WTC11 (cell line): ENCODE data around the gene GPR132. TPM values are rescaled to one million over a fixed set of nuclear protein-coding genes. Genes with fewer than 3 reads are reported as not detected.
A peak's percentile ranks its signal among the peaks of the same experiment; 100 is the strongest.
"Not testable (repeated sequence)": the region's sequence is repeated elsewhere in the genome, so short reads cannot be mapped to it uniquely, and the experiment has no call there.

Source experiments
- ATAC-seq: fragments of 200-7000 bp; cut with Tn5 transposase; 2 replicates; pipeline ENCODE4 v1.10.0; 2021; ENCODE audit warnings: mild to moderate bottlenecking, moderate library complexity
- CTCF ChIA-PET: fragments of 300-600 bp; sonication (Branson Sonifier 250); formaldehyde crosslinking; loops from one replicate; lab custom pipeline; 2021; ENCODE audit warnings: antibody characterized with exemption; lab: Charles Lee
- POLR2A ChIA-PET: fragments of 350-600 bp; sonication (Branson Sonifier 250); formaldehyde crosslinking; loops from one replicate; lab custom pipeline; 2021; ENCODE audit warnings: antibody characterized with exemption; lab: Charles Lee
- DNase-seq: peaks from one replicate; pipeline ENCODE4 v3.0.0; 2021; ENCODE audit warnings: low spot score
- H3K27ac Mint-ChIP-seq: 2 replicates; pipeline ENCODE4 v1.8.0; 2021; ENCODE audit warnings: mixed read lengths
- H3K27me3 Mint-ChIP-seq: 2 replicates; pipeline ENCODE4 v1.8.0; 2021; ENCODE audit warnings: low read depth, mild to moderate bottlenecking, moderate library complexity, mixed read lengths
- H3K36me3 Mint-ChIP-seq: 2 replicates; pipeline ENCODE4 v1.8.0; 2021; ENCODE audit warnings: mixed read lengths
- H3K4me1 Mint-ChIP-seq: 2 replicates; pipeline ENCODE4 v1.8.0; 2022; ENCODE audit warnings: mixed read lengths
- H3K4me3 Mint-ChIP-seq: 2 replicates; pipeline ENCODE4 v1.8.0; 2021; ENCODE audit warnings: mild to moderate bottlenecking, moderate library complexity, mixed read lengths
- H3K9me3 Mint-ChIP-seq: 2 replicates; pipeline ENCODE4 v1.8.0; 2021; ENCODE audit warnings: mixed read lengths
- CREB1 ChIP-seq: sonication (generic); formaldehyde crosslinking; IDR thresholded peaks from 2 replicates; pipeline ENCODE4 v1.8.0; 2023; ENCODE audit warnings: mild to moderate bottlenecking, missing genetic modification reagents
- EMX1 ChIP-seq: fragments of 250-450 bp; sonication (Bioruptor Pico); IDR thresholded peaks from 2 replicates; pipeline ENCODE4 v1.8.0; 2021; ENCODE audit warnings: mild to moderate bottlenecking
- ESRRA ChIP-seq: sonication (generic); formaldehyde crosslinking; IDR thresholded peaks from 2 replicates; pipeline ENCODE4 v1.8.1; 2022; ENCODE audit warnings: mild to moderate bottlenecking, missing genetic modification reagents, borderline replicate concordance
- FOXK1 ChIP-seq: sonication (generic); formaldehyde crosslinking; IDR thresholded peaks from 2 replicates; pipeline ENCODE4 v1.8.0; 2022; ENCODE audit warnings: mild to moderate bottlenecking, moderate library complexity, missing genetic modification reagents
- IRF2 ChIP-seq: sonication (generic); formaldehyde crosslinking; IDR thresholded peaks from 2 replicates; pipeline ENCODE4 v1.8.0; 2022; ENCODE audit warnings: low read depth, missing genetic modification reagents, borderline replicate concordance
- MYBL2 ChIP-seq: sonication (generic); formaldehyde crosslinking; IDR thresholded peaks from 2 replicates; pipeline ENCODE4 v1.8.1; 2023; ENCODE audit warnings: mild to moderate bottlenecking, moderate library complexity, missing genetic modification reagents
- NR1H2 ChIP-seq: sonication (generic); formaldehyde crosslinking; IDR thresholded peaks from 2 replicates; pipeline ENCODE4 v1.9.0; 2021; ENCODE audit warnings: mild to moderate bottlenecking, moderate library complexity, missing genetic modification reagents
- NR2C2 ChIP-seq: sonication (generic); formaldehyde crosslinking; IDR thresholded peaks from 2 replicates; pipeline ENCODE4 v1.8.0; 2022; ENCODE audit warnings: mild to moderate bottlenecking, missing genetic modification reagents
- PRRX2 ChIP-seq: fragments of 250-450 bp; sonication (Bioruptor Pico); IDR thresholded peaks from 2 replicates; pipeline ENCODE4 v1.8.0; 2021; ENCODE audit warnings: mild to moderate bottlenecking
- SMAD3 ChIP-seq: sonication (generic); formaldehyde crosslinking; IDR thresholded peaks from 2 replicates; pipeline ENCODE4 v1.8.0; 2022; ENCODE audit warnings: missing genetic modification reagents, mild to moderate bottlenecking, borderline replicate concordance
- TEAD1 ChIP-seq: sonication (generic); formaldehyde crosslinking; IDR thresholded peaks from 2 replicates; pipeline ENCODE4 v1.8.0; 2022; ENCODE audit warnings: mild to moderate bottlenecking, missing genetic modification reagents
- TEAD4 ChIP-seq: sonication (generic); formaldehyde crosslinking; IDR thresholded peaks from 2 replicates; pipeline ENCODE4 v1.8.0; 2022; ENCODE audit warnings: mild to moderate bottlenecking, missing genetic modification reagents
- ZBTB21 ChIP-seq: sonication (generic); formaldehyde crosslinking; IDR thresholded peaks from 2 replicates; pipeline ENCODE4 v1.8.1; 2023; ENCODE audit warnings: mild to moderate bottlenecking, missing genetic modification reagents, borderline replicate concordance
- total RNA-seq: library from RNA; stranded (reverse); gene quantifications from 3 replicates; pipeline ENCODE4 v1.2.3, GENCODE V29; 2021
- TF ChIP-seq, protein P1 (sequence below): sonication (generic); formaldehyde crosslinking; IDR thresholded peaks from 2 replicates; pipeline ENCODE4 v1.8.1; 2023; ENCODE audit warnings: mild to moderate bottlenecking, missing genetic modification reagents, borderline replicate concordance
- TF ChIP-seq, protein P2 (sequence below): sonication (generic); formaldehyde crosslinking; conservative IDR thresholded peaks from 2 replicates; pipeline ENCODE4 v1.8.1; 2022; ENCODE audit warnings: mild to moderate bottlenecking, missing genetic modification reagents
- TF ChIP-seq, protein P3 (sequence below): sonication (generic); formaldehyde crosslinking; IDR thresholded peaks from 2 replicates; pipeline ENCODE4 v1.8.1; 2023; ENCODE audit warnings: mild to moderate bottlenecking, missing genetic modification reagents, moderate library complexity
- TF ChIP-seq, protein P4 (sequence below): sonication (generic); formaldehyde crosslinking; IDR thresholded peaks from 2 replicates; pipeline ENCODE4 v1.8.0; 2022; ENCODE audit warnings: mild to moderate bottlenecking, missing genetic modification reagents
- TF ChIP-seq, protein P5 (sequence below): sonication (generic); formaldehyde crosslinking; IDR thresholded peaks from 2 replicates; pipeline ENCODE4 v1.8.0; 2022; ENCODE audit warnings: missing genetic modification reagents

The GPR132 gene
- total RNA-seq, 1 experiment from 2014 or later = 0.13 TPM

GRCh38 chr14:105064721-105065143 is 498 bp downstream of the GPR132 start:
- DNase-seq = no peak
- Mint-ChIP-seq H3K9me3 (no peaks in the 10 kb centered on the region), H3K27ac (no peak overlapping the region), H3K4me1 (no peaks in the 10 kb centered on the region), H3K36me3 (no peaks in the 10 kb centered on the region), H3K27me3 (no peaks in the 10 kb centered on the region), H3K4me3 (no peak overlapping the region)
- TF ChIP-seq FOXK1 (CRISPR knock-in tag) (no peak), MYBL2 (no peak), ESRRA (CRISPR knock-in tag) (no peak)
- TF ChIP-seq, protein P1, sequence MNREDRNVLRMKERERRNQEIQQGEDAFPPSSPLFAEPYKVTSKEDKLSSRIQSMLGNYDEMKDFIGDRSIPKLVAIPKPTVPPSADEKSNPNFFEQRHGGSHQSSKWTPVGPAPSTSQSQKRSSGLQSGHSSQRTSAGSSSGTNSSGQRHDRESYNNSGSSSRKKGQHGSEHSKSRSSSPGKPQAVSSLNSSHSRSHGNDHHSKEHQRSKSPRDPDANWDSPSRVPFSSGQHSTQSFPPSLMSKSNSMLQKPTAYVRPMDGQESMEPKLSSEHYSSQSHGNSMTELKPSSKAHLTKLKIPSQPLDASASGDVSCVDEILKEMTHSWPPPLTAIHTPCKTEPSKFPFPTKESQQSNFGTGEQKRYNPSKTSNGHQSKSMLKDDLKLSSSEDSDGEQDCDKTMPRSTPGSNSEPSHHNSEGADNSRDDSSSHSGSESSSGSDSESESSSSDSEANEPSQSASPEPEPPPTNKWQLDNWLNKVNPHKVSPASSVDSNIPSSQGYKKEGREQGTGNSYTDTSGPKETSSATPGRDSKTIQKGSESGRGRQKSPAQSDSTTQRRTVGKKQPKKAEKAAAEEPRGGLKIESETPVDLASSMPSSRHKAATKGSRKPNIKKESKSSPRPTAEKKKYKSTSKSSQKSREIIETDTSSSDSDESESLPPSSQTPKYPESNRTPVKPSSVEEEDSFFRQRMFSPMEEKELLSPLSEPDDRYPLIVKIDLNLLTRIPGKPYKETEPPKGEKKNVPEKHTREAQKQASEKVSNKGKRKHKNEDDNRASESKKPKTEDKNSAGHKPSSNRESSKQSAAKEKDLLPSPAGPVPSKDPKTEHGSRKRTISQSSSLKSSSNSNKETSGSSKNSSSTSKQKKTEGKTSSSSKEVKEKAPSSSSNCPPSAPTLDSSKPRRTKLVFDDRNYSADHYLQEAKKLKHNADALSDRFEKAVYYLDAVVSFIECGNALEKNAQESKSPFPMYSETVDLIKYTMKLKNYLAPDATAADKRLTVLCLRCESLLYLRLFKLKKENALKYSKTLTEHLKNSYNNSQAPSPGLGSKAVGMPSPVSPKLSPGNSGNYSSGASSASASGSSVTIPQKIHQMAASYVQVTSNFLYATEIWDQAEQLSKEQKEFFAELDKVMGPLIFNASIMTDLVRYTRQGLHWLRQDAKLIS (CRISPR knock-in tag) = no peak
- TF ChIP-seq, protein P2, sequence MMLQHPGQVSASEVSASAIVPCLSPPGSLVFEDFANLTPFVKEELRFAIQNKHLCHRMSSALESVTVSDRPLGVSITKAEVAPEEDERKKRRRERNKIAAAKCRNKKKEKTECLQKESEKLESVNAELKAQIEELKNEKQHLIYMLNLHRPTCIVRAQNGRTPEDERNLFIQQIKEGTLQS (CRISPR knock-in tag) = no peak
- TF ChIP-seq, protein P3, sequence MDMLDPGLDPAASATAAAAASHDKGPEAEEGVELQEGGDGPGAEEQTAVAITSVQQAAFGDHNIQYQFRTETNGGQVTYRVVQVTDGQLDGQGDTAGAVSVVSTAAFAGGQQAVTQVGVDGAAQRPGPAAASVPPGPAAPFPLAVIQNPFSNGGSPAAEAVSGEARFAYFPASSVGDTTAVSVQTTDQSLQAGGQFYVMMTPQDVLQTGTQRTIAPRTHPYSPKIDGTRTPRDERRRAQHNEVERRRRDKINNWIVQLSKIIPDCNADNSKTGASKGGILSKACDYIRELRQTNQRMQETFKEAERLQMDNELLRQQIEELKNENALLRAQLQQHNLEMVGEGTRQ = peak; percentile 33; the same call in 1 of the 2 replicates
- POLR2A ChIA-PET = no interaction called here
- ATAC-seq = peak; percentile 40
- CTCF ChIA-PET = interaction anchor here (0.6 to 2.0 kb wide), 3 partner anchors 18 to 26 kb away, joined by 3 to 9 read pairs (median 8); no protein-coding TSS in a partner anchor

- CTCF ChIA-PET = interaction anchor here (0.6 to 1.9 kb wide), 2 partner anchors 18 to 23 kb away, joined by 3 to 8 read pairs; no protein-coding TSS in a partner anchor
- H3K36me3 Mint-ChIP-seq = no peaks in the 10 kb centered on the region
- H3K4me1 Mint-ChIP-seq = 0 out of 2 replicates have a peak, but pooled peaks cover 3% of the 10 kb centered on the region
- ATAC-seq (no peak), DNase-seq (no peak)
- POLR2A ChIA-PET = no interaction called here
- no peaks in the 10 kb centered on the region for H3K9me3 Mint-ChIP-seq
- TF ChIP-seq, protein P4, sequence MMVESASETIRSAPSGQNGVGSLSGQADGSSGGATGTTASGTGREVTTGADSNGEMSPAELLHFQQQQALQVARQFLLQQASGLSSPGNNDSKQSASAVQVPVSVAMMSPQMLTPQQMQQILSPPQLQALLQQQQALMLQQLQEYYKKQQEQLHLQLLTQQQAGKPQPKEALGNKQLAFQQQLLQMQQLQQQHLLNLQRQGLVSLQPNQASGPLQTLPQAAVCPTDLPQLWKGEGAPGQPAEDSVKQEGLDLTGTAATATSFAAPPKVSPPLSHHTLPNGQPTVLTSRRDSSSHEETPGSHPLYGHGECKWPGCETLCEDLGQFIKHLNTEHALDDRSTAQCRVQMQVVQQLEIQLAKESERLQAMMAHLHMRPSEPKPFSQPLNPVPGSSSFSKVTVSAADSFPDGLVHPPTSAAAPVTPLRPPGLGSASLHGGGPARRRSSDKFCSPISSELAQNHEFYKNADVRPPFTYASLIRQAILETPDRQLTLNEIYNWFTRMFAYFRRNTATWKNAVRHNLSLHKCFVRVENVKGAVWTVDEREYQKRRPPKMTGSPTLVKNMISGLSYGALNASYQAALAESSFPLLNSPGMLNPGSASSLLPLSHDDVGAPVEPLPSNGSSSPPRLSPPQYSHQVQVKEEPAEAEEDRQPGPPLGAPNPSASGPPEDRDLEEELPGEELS (CRISPR knock-in tag) = no peak
- TF ChIP-seq TEAD1 = no peak
- TF ChIP-seq PRRX2 (CRISPR knock-in tag) = no peak
- no peak overlapping the region for H3K27ac Mint-ChIP-seq
- no peaks in the 10 kb centered on the region for H3K27me3 Mint-ChIP-seq
- no peak overlapping the region for H3K4me3 Mint-ChIP-seq
Measured at GRCh38 chr14:105064001-105064400, 1.2 kb downstream of the GPR132 start.

DNA sequence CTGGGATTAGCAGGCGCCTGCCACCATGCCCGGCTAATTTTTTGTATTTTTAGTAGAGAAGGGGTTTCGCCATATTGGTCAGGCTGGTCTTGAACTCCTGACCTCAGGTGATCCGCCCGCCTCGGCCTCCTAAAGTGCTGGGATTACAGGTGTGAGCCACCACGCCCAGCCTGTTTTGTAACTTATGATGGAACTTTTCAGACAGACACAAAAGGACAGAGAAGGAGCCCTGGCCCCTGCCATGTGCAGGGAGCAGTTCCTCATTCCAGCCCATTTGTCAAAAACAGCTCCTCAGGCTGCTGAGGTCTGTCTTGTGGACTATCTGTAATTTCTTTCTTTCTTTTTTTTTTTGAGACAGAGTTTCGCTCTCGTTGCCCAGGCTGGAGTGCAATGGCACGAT is 1.7 kb downstream of the GPR132 start:
- H3K4me3 Mint-ChIP-seq, H3K36me3 Mint-ChIP-seq, POLR2A ChIA-PET, CTCF ChIA-PET, H3K4me1 Mint-ChIP-seq, H3K27me3 Mint-ChIP-seq, H3K9me3 Mint-ChIP-seq, DNase-seq, H3K27ac Mint-ChIP-seq, ATAC-seq: not testable (repeated sequence)

DNA sequence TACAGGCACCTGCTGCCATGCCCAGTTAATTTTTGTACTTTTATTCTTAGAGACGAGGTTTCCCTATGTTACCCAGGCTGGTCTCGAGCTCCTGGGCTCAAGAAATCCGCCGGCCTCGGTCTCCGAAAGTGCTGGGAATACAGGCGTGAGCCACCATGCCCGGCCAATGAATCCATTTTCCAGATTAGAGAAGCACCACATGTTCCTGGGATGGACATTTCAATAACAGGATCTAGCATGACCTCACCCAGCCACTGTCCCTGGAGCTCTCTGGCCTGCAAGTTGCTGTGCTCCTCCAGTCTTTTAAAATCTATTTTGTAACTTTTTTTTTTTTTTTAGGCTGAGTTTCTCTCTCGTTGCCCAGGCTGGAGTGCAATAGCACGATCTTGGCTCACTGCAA is 2.2 kb downstream of the GPR132 start:
- H3K9me3 Mint-ChIP-seq = no peaks in the 10 kb centered on the region
- POLR2A ChIA-PET = no interaction called here
- no peak overlapping the region for H3K27ac Mint-ChIP-seq
- CTCF ChIA-PET = interaction anchor here (1.4 to 2.1 kb wide), 2 partner anchors 17 to 138 kb away, joined by 3 to 5 read pairs; no protein-coding TSS in a partner anchor
- no peaks in the 10 kb centered on the region for H3K27me3 Mint-ChIP-seq
- DNase-seq (no peak), ATAC-seq (no peak)
- no peaks in the 10 kb centered on the region for H3K36me3 Mint-ChIP-seq
- H3K4me3 Mint-ChIP-seq = no peak overlapping the region
- 0 out of 2 replicates have a peak, but pooled peaks cover 3% of the 10 kb centered on the region for H3K4me1 Mint-ChIP-seq
- TF ChIP-seq, protein P5, sequence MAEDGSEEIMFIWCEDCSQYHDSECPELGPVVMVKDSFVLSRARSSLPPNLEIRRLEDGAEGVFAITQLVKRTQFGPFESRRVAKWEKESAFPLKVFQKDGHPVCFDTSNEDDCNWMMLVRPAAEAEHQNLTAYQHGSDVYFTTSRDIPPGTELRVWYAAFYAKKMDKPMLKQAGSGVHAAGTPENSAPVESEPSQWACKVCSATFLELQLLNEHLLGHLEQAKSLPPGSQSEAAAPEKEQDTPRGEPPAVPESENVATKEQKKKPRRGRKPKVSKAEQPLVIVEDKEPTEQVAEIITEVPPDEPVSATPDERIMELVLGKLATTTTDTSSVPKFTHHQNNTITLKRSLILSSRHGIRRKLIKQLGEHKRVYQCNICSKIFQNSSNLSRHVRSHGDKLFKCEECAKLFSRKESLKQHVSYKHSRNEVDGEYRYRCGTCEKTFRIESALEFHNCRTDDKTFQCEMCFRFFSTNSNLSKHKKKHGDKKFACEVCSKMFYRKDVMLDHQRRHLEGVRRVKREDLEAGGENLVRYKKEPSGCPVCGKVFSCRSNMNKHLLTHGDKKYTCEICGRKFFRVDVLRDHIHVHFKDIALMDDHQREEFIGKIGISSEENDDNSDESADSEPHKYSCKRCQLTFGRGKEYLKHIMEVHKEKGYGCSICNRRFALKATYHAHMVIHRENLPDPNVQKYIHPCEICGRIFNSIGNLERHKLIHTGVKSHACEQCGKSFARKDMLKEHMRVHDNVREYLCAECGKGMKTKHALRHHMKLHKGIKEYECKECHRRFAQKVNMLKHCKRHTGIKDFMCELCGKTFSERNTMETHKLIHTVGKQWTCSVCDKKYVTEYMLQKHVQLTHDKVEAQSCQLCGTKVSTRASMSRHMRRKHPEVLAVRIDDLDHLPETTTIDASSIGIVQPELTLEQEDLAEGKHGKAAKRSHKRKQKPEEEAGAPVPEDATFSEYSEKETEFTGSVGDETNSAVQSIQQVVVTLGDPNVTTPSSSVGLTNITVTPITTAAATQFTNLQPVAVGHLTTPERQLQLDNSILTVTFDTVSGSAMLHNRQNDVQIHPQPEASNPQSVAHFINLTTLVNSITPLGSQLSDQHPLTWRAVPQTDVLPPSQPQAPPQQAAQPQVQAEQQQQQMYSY = no peak
- TF ChIP-seq PRRX2 (CRISPR knock-in tag) (no peak), TEAD4 (CRISPR knock-in tag) (no peak), CREB1 (no peak), NR1H2 (CRISPR knock-in tag) (no peak), SMAD3 (CRISPR knock-in tag) (no peak), IRF2 (CRISPR knock-in tag) (no peak), EMX1 (no peak), NR2C2 (CRISPR knock-in tag) (no peak), ZBTB21 (CRISPR knock-in tag) (no peak)
